ENCODE data around the gene SOX1.

SOX1 gene

GRCh38 chr13:112077729-112078128 lies 10.8 kb downstream of the SOX1 start:
- TF ChIP-seq TAF1 (IDR thresholded peaks at IDR 0.05; ENCODE audit: borderline replicate concordance, insufficient read depth, low read length) (no peak), FOXP2 (optimal IDR thresholded peaks at IDR 0.05; ENCODE audit: borderline replicate concordance, extremely low read depth, extremely low read length, insufficient read depth) (no peak), REST (IDR thresholded peaks at IDR 0.05; ENCODE audit: insufficient read depth in 1 of 2, low read depth in 2 of 2, low read length in 2 of 2) (no peak), POLR2AphosphoS5 (IDR thresholded peaks at IDR 0.05; ENCODE audit: low read depth, low read length) (no peak), SIN3A (IDR thresholded peaks at IDR 0.05; ENCODE audit: borderline replicate concordance, insufficient read depth, low read length) (no peak)

GRCh38 chr13:112078216-112078615 lies 11.3 kb downstream of the SOX1 start:
- TF ChIP-seq FOXP2 (optimal IDR thresholded peaks at IDR 0.05; ENCODE audit: borderline replicate concordance, extremely low read depth, extremely low read length, insufficient read depth), result no peak
- TF ChIP-seq SIN3A (IDR thresholded peaks at IDR 0.05; ENCODE audit: borderline replicate concordance, insufficient read depth, low read length), result no peak
- TF ChIP-seq POLR2AphosphoS5 (IDR thresholded peaks at IDR 0.05; ENCODE audit: low read depth, low read length), result no peak
- no peak for TF ChIP-seq TAF1 (IDR thresholded peaks at IDR 0.05; ENCODE audit: borderline replicate concordance, insufficient read depth, low read length)
- TF ChIP-seq REST (IDR thresholded peaks at IDR 0.05; ENCODE audit: insufficient read depth in 1 of 2, low read depth in 2 of 2, low read length in 2 of 2), result no peak

- TF ChIP-seq TAF1 (IDR thresholded peaks at IDR 0.05; ENCODE audit: borderline replicate concordance, insufficient read depth, low read length), result no peak
- TF ChIP-seq POLR2AphosphoS5 (IDR thresholded peaks at IDR 0.05; ENCODE audit: low read depth, low read length), result no peak
- no peak for TF ChIP-seq SIN3A (IDR thresholded peaks at IDR 0.05; ENCODE audit: borderline replicate concordance, insufficient read depth, low read length)
- no peak for TF ChIP-seq REST (IDR thresholded peaks at IDR 0.05; ENCODE audit: insufficient read depth in 1 of 2, low read depth in 2 of 2, low read length in 2 of 2)
- TF ChIP-seq FOXP2 (optimal IDR thresholded peaks at IDR 0.05; ENCODE audit: borderline replicate concordance, extremely low read depth, extremely low read length, insufficient read depth), result no peak
Measured at GRCh38 chr13:112078879-112079531, 12.1 kb downstream of the SOX1 start.

GRCh38 chr13:112079696-112080095 lies 12.7 kb downstream of the SOX1 start:
- TF ChIP-seq FOXP2 (optimal IDR thresholded peaks at IDR 0.05; ENCODE audit: borderline replicate concordance, extremely low read depth, extremely low read length, insufficient read depth), result no peak
- no peak for TF ChIP-seq POLR2AphosphoS5 (IDR thresholded peaks at IDR 0.05; ENCODE audit: low read depth, low read length)
- no peak for TF ChIP-seq TAF1 (IDR thresholded peaks at IDR 0.05; ENCODE audit: borderline replicate concordance, insufficient read depth, low read length)
- no peak for TF ChIP-seq REST (IDR thresholded peaks at IDR 0.05; ENCODE audit: insufficient read depth in 1 of 2, low read depth in 2 of 2, low read length in 2 of 2)
- no peak for TF ChIP-seq SIN3A (IDR thresholded peaks at IDR 0.05; ENCODE audit: borderline replicate concordance, insufficient read depth, low read length)

All from PFSK-1 (cell line).